ENCODE measurements around the gene MAPK10. TPM values are rescaled to one million over a fixed set of nuclear protein-coding genes. Genes with fewer than 3 reads are reported as not detected.

Gene MAPK10
- total RNA-seq, 1 experiment from 2014 or later: 0.03 TPM

DNA sequence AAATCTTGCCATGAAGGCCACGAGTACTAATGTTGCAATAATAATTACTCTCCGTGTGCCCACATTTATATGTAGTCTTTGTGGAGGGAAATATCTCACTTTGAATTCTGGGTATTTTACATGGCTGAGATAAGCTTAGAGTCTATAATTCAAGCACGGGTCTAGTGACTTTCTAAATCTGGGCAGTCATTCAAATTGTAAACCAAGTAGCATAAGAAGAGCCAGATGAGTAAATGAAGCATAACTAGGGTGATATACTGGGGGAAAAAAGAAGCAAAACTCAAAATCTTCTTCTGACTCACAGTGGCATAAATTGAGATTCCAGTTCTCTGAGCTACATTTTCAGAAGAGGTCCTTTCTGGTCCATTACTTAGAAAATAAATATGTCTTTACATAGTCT is 53.0 kb downstream of the MAPK10 start:
- no peaks in the 10 kb centered on the region for H3K27me3 ChIP-seq
- DNase-seq: no peak
- no peaks in the 10 kb centered on the region for H3K36me3 ChIP-seq
- H3K9me3 ChIP-seq: no peaks in the 10 kb centered on the region
- no peak overlapping the region for H3K4me3 ChIP-seq

- Histone ChIP-seq H3K27me3 (no peaks in the 10 kb centered on the region), H3K36me3 (no peaks in the 10 kb centered on the region), H3K4me3 (no peak overlapping the region), H3K9me3 (no peaks in the 10 kb centered on the region)
- DNase-seq: no peak
These were observed 57.0 kb downstream of the MAPK10 start for GRCh38 chr4:86302830-86303229.

DNA sequence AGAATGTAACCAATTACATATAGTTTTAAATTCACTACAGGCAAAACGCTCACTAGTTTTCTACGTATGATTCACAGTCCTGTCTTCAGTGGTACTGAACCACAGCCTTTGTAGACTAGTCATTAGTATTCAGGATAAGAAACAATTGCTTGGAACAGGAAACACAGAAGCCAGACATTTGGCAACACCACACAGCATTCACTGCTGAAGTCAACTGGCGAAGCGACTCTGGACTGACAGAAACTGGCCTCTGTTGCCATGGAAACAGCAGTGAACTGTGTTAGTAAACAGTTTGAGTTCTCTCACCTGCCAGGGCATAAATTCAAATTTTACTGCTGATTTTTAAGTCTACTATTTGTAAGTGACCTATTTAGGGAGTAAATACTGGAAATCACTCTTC is 57.6 kb downstream of the MAPK10 start:
- Histone ChIP-seq H3K9me3 (no peaks in the 10 kb centered on the region), H3K36me3 (no peaks in the 10 kb centered on the region), H3K27me3 (no peaks in the 10 kb centered on the region), H3K4me3 (no peak overlapping the region)
- DNase-seq: no peak

- no peaks in the 10 kb centered on the region for H3K27me3 ChIP-seq
- no peaks in the 10 kb centered on the region for H3K36me3 ChIP-seq
- no peaks in the 10 kb centered on the region for H3K9me3 ChIP-seq
- H3K4me3 ChIP-seq: no peak overlapping the region
- DNase-seq: no peak
These were observed 59.3 kb downstream of the MAPK10 start for GRCh38 chr4:86300516-86300915.

DNA sequence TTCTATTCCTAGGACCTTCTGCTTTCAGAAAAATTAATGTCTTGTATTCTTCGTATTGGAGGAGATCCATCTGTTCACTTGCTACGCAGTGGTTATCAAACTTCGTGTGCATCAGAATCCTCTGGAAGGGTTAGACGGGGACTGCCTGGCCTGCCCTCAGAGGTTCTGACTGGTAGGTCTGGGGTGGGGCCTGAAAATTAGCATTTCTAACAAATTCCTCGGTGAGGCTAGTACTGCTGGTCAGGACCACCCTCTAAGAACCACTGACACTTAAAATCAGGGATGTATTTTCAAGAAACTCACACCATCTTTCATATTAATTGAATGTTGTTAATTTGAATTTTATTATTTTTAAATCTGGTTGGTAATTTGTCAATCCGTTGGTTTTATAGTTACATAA is 63.0 kb downstream of the MAPK10 start:
- DNase-seq: no peak
- Histone ChIP-seq H3K36me3 (no peaks in the 10 kb centered on the region), H3K9me3 (no peaks in the 10 kb centered on the region), H3K4me3 (no peak overlapping the region), H3K27me3 (no peaks in the 10 kb centered on the region)

- DNase-seq: no peak
- no peaks in the 10 kb centered on the region for H3K27me3 ChIP-seq
These were observed 65.0 kb downstream of the MAPK10 start for GRCh38 chr4:86294883-86295282.

GRCh38 chr4:86291180-86291579 is 68.7 kb downstream of the MAPK10 start:
- no peaks in the 10 kb centered on the region for H3K36me3 ChIP-seq
- H3K9me3 ChIP-seq: no peaks in the 10 kb centered on the region
- H3K4me3 ChIP-seq: no peak overlapping the region
- no peak for DNase-seq
- no peaks in the 10 kb centered on the region for H3K27me3 ChIP-seq

More at GRCh38 chr4:86294883-86295282, 65.0 kb downstream of the MAPK10 start:
- Histone ChIP-seq H3K9me3 (no peaks in the 10 kb centered on the region), H3K4me3 (no peak overlapping the region), H3K36me3 (no peaks in the 10 kb centered on the region)

- DNase-seq: no peak
- H3K27me3 ChIP-seq: no peaks in the 10 kb centered on the region
- no peak overlapping the region for H3K4me3 ChIP-seq
- no peaks in the 10 kb centered on the region for H3K36me3 ChIP-seq
- no peaks in the 10 kb centered on the region for H3K9me3 ChIP-seq
These were observed 73.1 kb downstream of the MAPK10 start for GRCh38 chr4:86286726-86287125.

DNA sequence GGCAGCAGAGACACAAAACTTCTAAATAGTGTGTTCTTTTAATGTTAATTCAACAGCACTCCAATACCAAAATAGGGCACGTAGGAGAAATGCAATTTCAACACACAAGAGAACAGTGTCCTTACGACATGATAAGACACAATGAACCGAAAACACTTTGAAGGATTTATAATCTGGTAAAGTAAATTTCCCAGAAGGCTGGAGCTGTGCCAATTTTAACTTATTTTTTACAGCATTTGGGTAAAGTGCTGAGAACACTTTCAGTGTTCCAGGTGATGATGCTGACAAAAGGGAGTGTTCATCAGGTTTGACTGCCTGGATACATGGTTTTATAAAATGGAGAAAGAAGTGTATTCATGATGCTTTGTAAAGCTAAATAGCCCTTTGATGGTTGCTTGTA is 76.5 kb downstream of the MAPK10 start:
- no peaks in the 10 kb centered on the region for H3K36me3 ChIP-seq
- H3K27me3 ChIP-seq: no peaks in the 10 kb centered on the region
- H3K9me3 ChIP-seq: no peaks in the 10 kb centered on the region
- DNase-seq: no peak
- no peak overlapping the region for H3K4me3 ChIP-seq

- H3K4me3 ChIP-seq: no peak overlapping the region
- no peaks in the 10 kb centered on the region for H3K36me3 ChIP-seq
- no peaks in the 10 kb centered on the region for H3K27me3 ChIP-seq
- no peak for DNase-seq
- no peaks in the 10 kb centered on the region for H3K9me3 ChIP-seq
These were observed 79.6 kb downstream of the MAPK10 start for GRCh38 chr4:86280246-86280645.

DNA sequence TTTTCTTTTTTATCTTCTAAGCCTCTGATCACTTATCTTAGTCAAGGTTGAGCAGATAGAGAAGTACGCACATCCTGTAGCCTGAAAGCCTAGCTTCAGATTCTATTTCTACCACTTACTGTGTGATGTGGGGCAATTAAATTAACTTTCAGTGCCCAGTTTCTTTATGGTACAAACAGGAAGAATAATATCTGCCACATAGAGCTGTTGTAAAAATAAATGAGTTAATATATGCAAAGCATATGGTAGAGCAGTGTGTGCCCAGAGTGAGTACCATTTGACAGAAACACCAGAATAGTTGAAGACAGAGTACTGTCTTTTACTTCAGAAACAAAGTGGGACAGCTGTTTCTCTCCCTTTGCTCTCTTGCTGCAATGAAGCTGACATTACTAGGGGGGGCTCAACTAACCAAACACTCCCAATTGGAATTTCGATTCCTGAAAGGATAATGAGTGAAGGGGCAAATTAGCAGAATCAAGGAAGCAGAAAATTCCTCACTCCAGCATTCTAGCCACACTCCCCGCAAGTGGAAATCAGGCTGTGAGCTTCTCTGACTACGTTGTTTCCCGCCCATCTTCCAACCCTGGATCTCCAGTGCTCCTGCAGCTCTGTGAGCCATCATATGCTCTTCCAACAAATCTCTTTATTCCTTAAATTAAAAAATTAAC is 80.4 kb downstream of the MAPK10 start:
- Histone ChIP-seq H3K4me3 (no peak overlapping the region), H3K27me3 (no peaks in the 10 kb centered on the region), H3K9me3 (no peaks in the 10 kb centered on the region), H3K36me3 (no peaks in the 10 kb centered on the region)
- no peak for DNase-seq

DNA sequence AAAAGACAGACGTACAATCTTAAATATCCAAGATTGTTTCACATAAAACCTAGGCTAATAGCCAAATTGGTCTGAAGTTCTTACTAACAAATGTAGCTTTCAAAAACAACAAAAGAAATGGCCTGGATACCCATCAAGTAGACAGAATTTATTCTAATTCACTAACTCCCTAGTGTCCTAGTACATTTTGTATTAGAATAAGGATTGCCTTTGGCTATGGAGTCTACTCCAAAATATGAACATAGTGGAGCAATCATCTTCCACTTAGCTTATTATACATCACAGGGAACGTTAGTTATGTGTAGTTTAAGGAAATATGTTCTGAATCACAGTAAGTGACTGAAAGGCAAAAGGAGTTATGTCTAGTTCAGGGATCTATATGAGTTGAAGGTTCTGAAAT is 81.7 kb downstream of the MAPK10 start:
- Histone ChIP-seq H3K4me3 (no peak overlapping the region), H3K36me3 (no peaks in the 10 kb centered on the region)
- no peak for DNase-seq

DNA sequence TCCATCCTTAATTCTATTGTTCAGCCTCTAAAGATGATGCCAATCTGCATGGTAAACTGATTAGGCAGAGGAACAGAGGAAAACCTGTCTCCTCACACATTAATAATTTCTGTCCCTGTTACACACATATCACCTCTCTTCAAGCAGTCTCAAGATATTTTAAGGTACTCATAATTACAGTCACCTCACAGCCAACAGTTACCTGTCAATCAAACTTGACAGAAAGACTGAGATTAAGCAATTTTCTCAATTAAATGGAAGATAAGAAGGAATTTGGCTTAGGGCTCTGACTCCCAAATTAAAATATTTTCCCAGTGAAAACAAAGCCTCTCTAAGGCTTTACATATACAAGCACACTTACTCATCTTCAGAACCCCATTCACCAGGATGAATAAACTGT is 85.2 kb downstream of the MAPK10 start:
- DNase-seq: no peak
- H3K9me3 ChIP-seq: no peaks in the 10 kb centered on the region
- no peaks in the 10 kb centered on the region for H3K27me3 ChIP-seq
- H3K4me3 ChIP-seq: no peak overlapping the region
- H3K36me3 ChIP-seq: no peaks in the 10 kb centered on the region

More for the DNA sequence above, 81.7 kb downstream of the MAPK10 start:
- no peaks in the 10 kb centered on the region for H3K9me3 ChIP-seq
- no peaks in the 10 kb centered on the region for H3K27me3 ChIP-seq

- H3K36me3 ChIP-seq: no peaks in the 10 kb centered on the region
- DNase-seq: no peak
- no peak overlapping the region for H3K4me3 ChIP-seq
- no peaks in the 10 kb centered on the region for H3K27me3 ChIP-seq
- H3K9me3 ChIP-seq: no peaks in the 10 kb centered on the region
These were observed 87.2 kb downstream of the MAPK10 start for GRCh38 chr4:86272669-86273068.

DNA sequence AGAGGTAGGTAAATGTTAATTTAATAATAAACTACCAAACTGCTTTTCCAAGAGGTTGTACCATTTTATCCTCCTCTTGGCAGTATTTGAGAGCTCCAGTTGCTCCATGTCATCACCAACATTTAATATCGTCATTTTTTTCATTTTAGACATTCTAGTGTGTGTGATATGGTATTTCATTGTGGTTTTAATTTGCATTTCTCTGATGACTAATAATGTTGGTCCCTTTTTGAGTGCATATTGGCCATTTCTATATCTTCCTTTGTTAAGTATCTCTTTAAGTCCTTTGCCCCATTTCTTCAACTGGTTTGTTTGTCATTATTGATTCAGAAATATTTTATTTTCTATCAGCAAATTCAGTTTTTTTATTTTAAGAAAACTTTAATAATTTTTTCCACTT is 88.8 kb downstream of the MAPK10 start:
- H3K27me3 ChIP-seq: no peaks in the 10 kb centered on the region
- H3K4me3 ChIP-seq: no peak overlapping the region
- DNase-seq: no peak
- H3K36me3 ChIP-seq: no peaks in the 10 kb centered on the region
- no peaks in the 10 kb centered on the region for H3K9me3 ChIP-seq

DNA sequence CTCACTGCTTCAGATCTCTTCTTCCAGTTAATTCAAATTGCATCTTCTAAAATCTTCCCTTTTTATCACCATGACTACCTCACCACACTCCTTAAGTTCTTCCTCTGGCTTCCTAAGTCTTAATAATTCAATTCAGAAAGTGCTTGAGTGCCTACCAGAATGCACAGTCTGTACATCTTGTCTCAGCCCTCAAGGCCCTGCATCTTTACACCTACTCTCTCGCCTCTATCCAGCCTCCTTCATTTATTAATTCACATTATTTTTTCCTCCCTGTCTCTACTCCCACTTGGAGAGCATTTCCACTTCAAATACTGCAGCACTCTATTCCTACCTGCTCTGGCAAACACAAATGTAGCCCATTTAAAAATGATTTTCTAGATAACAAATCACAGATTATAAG is 90.5 kb downstream of the MAPK10 start:
- no peak for DNase-seq
- no peak overlapping the region for H3K4me3 ChIP-seq
- no peaks in the 10 kb centered on the region for H3K27me3 ChIP-seq
- H3K36me3 ChIP-seq: no peaks in the 10 kb centered on the region
- no peaks in the 10 kb centered on the region for H3K9me3 ChIP-seq

GRCh38 chr4:86264241-86264640 is 95.6 kb downstream of the MAPK10 start:
- DNase-seq: no peak
- H3K36me3 ChIP-seq: no peaks in the 10 kb centered on the region
- H3K27me3 ChIP-seq: no peaks in the 10 kb centered on the region
- no peak overlapping the region for H3K4me3 ChIP-seq
- no peaks in the 10 kb centered on the region for H3K9me3 ChIP-seq

DNA sequence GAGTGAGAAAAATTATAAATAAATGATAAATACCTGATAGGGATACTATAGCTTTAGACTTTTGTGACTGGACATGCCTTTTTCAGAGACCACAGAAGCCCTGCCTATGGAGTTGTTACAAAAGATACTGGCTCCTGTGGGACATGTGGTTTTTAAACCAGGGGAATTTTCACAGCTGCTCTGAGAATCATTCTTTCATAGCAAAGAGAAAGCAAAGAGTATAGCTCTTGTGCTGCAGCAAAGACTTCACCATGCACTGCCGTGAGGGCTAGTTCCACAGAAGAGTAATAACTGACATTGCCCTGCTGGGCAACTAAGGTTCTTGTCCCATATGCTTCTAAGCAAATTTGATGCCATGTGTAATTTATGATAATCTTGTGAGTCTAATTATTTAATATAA is 98.2 kb downstream of the MAPK10 start:
- Histone ChIP-seq H3K9me3 (no peaks in the 10 kb centered on the region), H3K4me3 (no peak overlapping the region), H3K36me3 (no peaks in the 10 kb centered on the region), H3K27me3 (no peaks in the 10 kb centered on the region)
- no peak for DNase-seq

GRCh38 chr4:86256086-86256485 is 103.8 kb downstream of the MAPK10 start:
- Histone ChIP-seq H3K27me3 (no peaks in the 10 kb centered on the region), H3K36me3 (no peaks in the 10 kb centered on the region), H3K9me3 (no peaks in the 10 kb centered on the region), H3K4me3 (no peak overlapping the region)
- no peak for DNase-seq

Measured in MG63 (cell line).